Peyer's patch (tissue), 4 donors: ENCODE results near the gene PRPH. TPM values are rescaled to one million over a fixed set of nuclear protein-coding genes. Genes with fewer than 3 reads are reported as not detected.
"Not testable (repeated sequence)": the region's sequence is repeated elsewhere in the genome, so short reads cannot be mapped to it uniquely, and the experiment has no call there.

Source experiments
- DNase-seq, 3 donors: peaks; one replicate each; pipeline ENCODE4 v3.0.0-alpha.2; 2017 to 2019
- H3K27ac ChIP-seq, 4 donors: fragments of 200-600 bp; sonication (generic); one replicate each; pipeline ENCODE4 v1.5.1; 2016 to 2019
- H3K27me3 ChIP-seq, 2 donors: fragments of 200-600 bp; sonication (generic); one replicate each; pipeline ENCODE4 v1.5.1; 2019
- H3K36me3 ChIP-seq, 3 donors: fragments of 200-600 bp; sonication (generic); one replicate each; pipeline ENCODE4 v1.5.1; 2016 to 2019
- H3K4me1 ChIP-seq, 4 donors: fragments of 200-600 bp; sonication (generic); one replicate each; pipeline ENCODE4 v1.5.1; 2016 to 2019
- H3K4me3 ChIP-seq, 4 donors: fragments of 200-600 bp; sonication (generic); 1 replicate in 3 of 4; 2 replicates in 1 of 4; pipeline ENCODE4 v1.5.1; 2016 to 2019; ENCODE audit warnings: mild to moderate bottlenecking in 1 of 4
- H3K9me3 ChIP-seq, 4 donors: fragments of 200-600 bp; sonication (generic); one replicate each; pipeline ENCODE4 v1.5.1; 2016 to 2019; ENCODE audit warnings: mild to moderate bottlenecking in 1 of 4
- CTCF ChIP-seq, 6 experiments: fragments of 450-650 bp in 4 of 6; fragments of 200-600 bp in 2 of 6; sonication (generic) in 1 of 6; IDR thresholded peaks; one replicate each; pipeline ENCODE4 v1.5.1; 2017 to 2019; ENCODE audit warnings: antibody characterized with exemption in 6 of 6, mild to moderate bottlenecking in 3 of 6, moderate library complexity in 1 of 6
- POLR2A ChIP-seq, 2 donors: fragments of 450-650 bp; IDR thresholded peaks; one replicate each; pipeline ENCODE4 v1.5.1; 2017; ENCODE audit warnings: antibody characterized with exemption in 2 of 2, mild to moderate bottlenecking in 2 of 2, moderate library complexity in 2 of 2
- total RNA-seq, 4 donors: library from RNA; depleted of rRNA; stranded (reverse); fragments of >200 nt; gene quantifications; one replicate each; pipeline ENCODE4 v1.1.0, GENCODE V29; 2016

PRPH gene
- total RNA-seq, 4 donors from 2014 or later = 6.4 to 8.8 (median 6.5) TPM; not detected in 1

GRCh38 chr12:49274396-49275069, 20.4 kb upstream of the PRPH start:
- H3K27me3 ChIP-seq = no peaks in the 10 kb centered on the region
- H3K9me3 ChIP-seq = no peaks in the 10 kb centered on the region
- H3K4me1 ChIP-seq = no peaks in the 10 kb centered on the region
- H3K36me3 ChIP-seq = peaks cover 0 to 41% (median 0%) of the 10 kb centered on the region in 3 donors
- no peak for TF ChIP-seq POLR2A (IDR thresholded peaks at IDR 0.05)
- TF ChIP-seq CTCF (IDR thresholded peaks at IDR 0.05) = no peak
- DNase-seq = no peak
- no peak overlapping the region for H3K4me3 ChIP-seq
- H3K27ac ChIP-seq = no peak overlapping the region

- H3K36me3 ChIP-seq = peaks cover 0 to 21% (median 0%) of the 10 kb centered on the region in 3 donors
- no peaks in the 10 kb centered on the region for H3K9me3 ChIP-seq
- no peaks in the 10 kb centered on the region for H3K27me3 ChIP-seq
- DNase-seq = no peak
- TF ChIP-seq POLR2A (IDR thresholded peaks at IDR 0.05) (no peak), CTCF (IDR thresholded peaks at IDR 0.05) (no peak)
- H3K4me1 ChIP-seq = no peaks in the 10 kb centered on the region
- no peak overlapping the region for H3K4me3 ChIP-seq
- H3K27ac ChIP-seq = no peak overlapping the region
These were observed 18.4 kb upstream of the PRPH start for GRCh38 chr12:49276304-49277290.

DNA sequence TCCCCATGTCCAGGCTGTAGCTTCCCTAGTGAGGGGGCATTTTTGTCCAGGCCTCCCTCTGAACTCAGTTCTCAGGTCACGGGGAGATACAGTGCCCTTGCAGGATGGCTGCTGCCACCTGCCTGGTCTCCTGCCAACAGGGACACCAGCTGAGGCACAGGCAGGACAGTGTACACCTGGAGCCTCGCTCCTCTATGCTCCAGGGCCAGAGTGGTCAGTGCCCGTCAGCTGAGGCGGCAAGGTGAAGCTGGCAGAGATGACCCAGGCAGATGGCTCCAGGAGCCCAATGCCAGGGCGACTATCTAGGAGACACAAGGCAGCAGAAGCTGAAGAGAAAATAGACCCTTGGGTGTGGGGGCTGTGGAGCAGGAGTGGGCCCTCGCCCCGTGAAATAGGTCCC, 17.5 kb upstream of the PRPH start:
- H3K4me3 ChIP-seq = no peak overlapping the region
- H3K27me3 ChIP-seq = no peaks in the 10 kb centered on the region
- TF ChIP-seq CTCF (IDR thresholded peaks at IDR 0.05) (no peak), POLR2A (IDR thresholded peaks at IDR 0.05) (no peak)

GRCh38 chr12:49279706-49280159, 15.2 kb upstream of the PRPH start:
- H3K27ac ChIP-seq = no peak overlapping the region
- no peak for DNase-seq
- no peaks in the 10 kb centered on the region for H3K4me1 ChIP-seq
- no peaks in the 10 kb centered on the region for H3K36me3 ChIP-seq
- TF ChIP-seq POLR2A (IDR thresholded peaks at IDR 0.05) (no peak), CTCF (IDR thresholded peaks at IDR 0.05) (no peak)
- no peaks in the 10 kb centered on the region for H3K27me3 ChIP-seq
- H3K9me3 ChIP-seq = no peaks in the 10 kb centered on the region
- no peak overlapping the region for H3K4me3 ChIP-seq

More for the DNA sequence above, 17.5 kb upstream of the PRPH start:
- H3K4me1 ChIP-seq = no peaks in the 10 kb centered on the region
- DNase-seq = no peak
- no peak overlapping the region for H3K27ac ChIP-seq
- H3K9me3 ChIP-seq = no peaks in the 10 kb centered on the region
- peaks cover 0 to 15% (median 0%) of the 10 kb centered on the region in 3 donors for H3K36me3 ChIP-seq

DNA sequence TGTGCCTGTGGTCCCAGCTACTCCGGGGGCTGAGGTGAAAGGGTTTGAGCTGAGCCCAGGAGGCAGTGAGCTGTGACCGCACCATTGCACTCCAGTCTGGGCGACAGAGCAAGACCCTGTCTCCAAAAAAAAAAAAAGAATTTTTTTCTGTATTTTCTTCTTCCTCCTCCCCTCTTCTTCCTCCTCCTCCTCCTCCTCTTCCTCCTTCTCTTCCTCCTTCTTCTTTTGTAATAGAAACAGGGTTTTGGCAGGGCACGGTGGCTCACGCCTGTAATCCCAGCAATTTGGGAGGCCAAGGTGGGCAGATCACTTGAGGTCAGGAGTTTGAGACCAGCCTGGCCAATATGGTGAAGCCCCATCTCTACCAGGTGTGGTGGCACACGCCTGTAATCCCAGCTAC, 14.4 kb upstream of the PRPH start:
- H3K27ac ChIP-seq, H3K4me3 ChIP-seq, H3K36me3 ChIP-seq, DNase-seq, H3K27me3 ChIP-seq, H3K9me3 ChIP-seq, H3K4me1 ChIP-seq: not testable (repeated sequence)

- H3K4me1 ChIP-seq = no peaks in the 10 kb centered on the region
- no peak overlapping the region for H3K4me3 ChIP-seq
- no peak overlapping the region for H3K27ac ChIP-seq
- no peaks in the 10 kb centered on the region for H3K27me3 ChIP-seq
- no peaks in the 10 kb centered on the region for H3K36me3 ChIP-seq
- no peak for TF ChIP-seq POLR2A (IDR thresholded peaks at IDR 0.05)
- TF ChIP-seq CTCF (IDR thresholded peaks at IDR 0.05) = no peak
- no peak for DNase-seq
- no peaks in the 10 kb centered on the region for H3K9me3 ChIP-seq
These were observed 12.6 kb upstream of the PRPH start for GRCh38 chr12:49282302-49282701.

DNA sequence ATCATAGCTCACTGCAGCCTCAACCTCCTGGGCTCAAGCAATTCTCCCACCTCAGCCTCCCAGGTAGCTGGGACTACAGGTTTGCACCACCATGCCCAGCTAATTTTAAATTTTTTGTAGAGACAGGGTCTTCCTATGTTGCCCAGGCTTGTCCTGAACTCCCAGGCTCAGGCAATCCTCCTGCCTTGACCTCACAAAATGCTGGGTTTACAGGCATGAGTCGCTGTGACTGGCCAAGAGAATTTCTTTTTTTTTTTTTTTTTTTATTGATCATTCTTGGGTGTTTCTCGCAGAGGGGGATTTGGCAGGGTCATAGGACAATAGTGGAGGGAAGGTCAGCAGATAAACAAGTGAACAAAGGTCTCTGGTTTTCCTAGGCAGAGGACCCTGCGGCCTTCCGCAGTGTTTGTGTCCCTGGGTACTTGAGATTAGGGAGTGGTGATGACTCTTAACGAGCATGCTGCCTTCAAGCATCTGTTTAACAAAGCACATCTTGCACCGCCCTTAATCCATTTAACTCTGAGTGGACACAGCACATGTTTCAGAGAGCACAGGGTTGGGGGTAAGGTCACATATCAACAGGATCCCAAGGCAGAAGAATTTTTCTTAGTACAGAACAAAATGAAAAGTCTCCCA, 12.1 kb upstream of the PRPH start:
- not testable (repeated sequence) for H3K27ac ChIP-seq, H3K27me3 ChIP-seq, H3K4me1 ChIP-seq, H3K36me3 ChIP-seq, DNase-seq, H3K9me3 ChIP-seq, H3K4me3 ChIP-seq
